ENCODE measurements around the gene BCL2.

The BCL2 gene

DNA sequence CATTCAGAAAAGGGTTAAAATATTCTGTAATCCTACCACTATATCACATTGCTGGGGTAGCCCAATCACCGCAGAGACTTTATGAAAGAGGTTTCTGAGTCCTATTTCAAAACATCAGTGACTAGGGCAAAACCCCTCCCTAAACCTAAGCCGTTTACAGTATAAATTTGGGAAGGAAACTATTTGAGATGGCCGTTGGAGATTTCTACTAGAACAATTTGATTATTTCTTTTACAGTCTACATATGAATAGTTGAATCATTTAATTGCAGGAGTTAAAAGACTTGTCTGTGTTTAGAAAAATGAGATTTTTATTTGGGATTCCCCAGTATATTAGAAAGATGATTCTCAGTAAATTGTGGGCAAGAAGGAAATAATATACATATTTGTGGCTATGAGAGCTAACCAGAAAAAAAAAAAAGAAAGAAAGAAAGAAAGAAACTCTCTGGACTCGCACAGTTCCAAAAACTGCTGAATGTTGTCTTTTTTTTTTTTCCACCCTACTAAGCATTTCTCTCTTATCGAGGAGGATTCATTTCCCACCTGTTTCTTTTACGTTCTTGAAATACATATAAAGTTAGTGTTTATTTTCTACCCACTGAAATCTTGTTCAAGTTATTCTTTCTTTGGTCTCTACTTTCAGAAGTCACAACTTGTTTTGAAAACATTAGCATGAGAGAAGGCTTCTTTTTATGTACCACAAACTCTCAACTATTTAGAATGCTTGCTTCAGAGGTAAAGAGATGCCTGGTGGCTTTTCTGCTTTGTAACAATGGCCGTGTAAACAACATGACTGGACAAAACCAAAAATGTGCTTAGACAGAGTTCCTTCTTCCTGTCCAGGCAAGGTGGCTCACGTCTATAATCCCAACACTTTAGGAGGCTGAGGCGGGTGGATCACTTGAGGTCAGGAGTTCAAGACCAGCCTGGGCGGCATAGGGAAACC is 65.9 kb downstream of the BCL2 start:
- H3K4me2 ChIP-seq = no peak overlapping the region
- TF ChIP-seq Cebpa-rat (IDR thresholded peaks at IDR 0.05) = no peak
- peaks cover 22% of the 10 kb centered on the region; the same call in 1 of the 2 replicates for H4K20me1 ChIP-seq
- H3K36me3 ChIP-seq = peaks cover 91% of the 10 kb centered on the region
- no peak overlapping the region for H3K27ac ChIP-seq
- peaks cover 32% of the 10 kb centered on the region for H3K9me3 ChIP-seq
- no peak overlapping the region for H3K4me3 ChIP-seq
- H3K27me3 ChIP-seq = no peaks in the 10 kb centered on the region
- no peaks in the 10 kb centered on the region for H3K4me1 ChIP-seq
- no peak overlapping the region for H3K9ac ChIP-seq

DNA sequence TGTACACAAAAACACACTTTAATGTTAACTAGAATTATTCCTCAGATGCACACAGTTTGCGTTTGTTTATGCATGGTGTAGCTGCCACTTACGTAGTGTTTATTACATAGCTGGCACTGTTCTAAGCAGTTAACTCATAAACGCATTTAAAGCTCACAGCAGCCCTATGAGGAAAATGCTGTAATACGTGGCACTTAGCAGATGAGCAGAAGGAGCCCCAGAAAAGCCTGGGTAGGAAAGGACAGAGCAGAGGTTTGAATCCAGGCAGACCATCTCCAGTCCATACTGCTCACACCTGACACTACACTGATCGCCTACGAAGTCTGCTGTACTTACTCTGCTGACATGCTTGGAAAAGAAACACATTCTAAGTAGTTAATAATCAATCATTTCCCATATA is 66.6 kb downstream of the BCL2 start:
- no peak overlapping the region for H3K9ac ChIP-seq
- no peak overlapping the region for H3K4me3 ChIP-seq
- no peak overlapping the region for H3K4me2 ChIP-seq
- no peaks in the 10 kb centered on the region for H3K27me3 ChIP-seq
- H3K9me3 ChIP-seq = peaks cover 39% of the 10 kb centered on the region
- no peak overlapping the region for H3K27ac ChIP-seq
- H4K20me1 ChIP-seq = peaks cover 15% of the 10 kb centered on the region; the same call in 1 of the 2 replicates
- no peaks in the 10 kb centered on the region for H3K4me1 ChIP-seq
- no peak for TF ChIP-seq Cebpa-rat (IDR thresholded peaks at IDR 0.05)
- H3K36me3 ChIP-seq = peaks cover 91% of the 10 kb centered on the region

DNA sequence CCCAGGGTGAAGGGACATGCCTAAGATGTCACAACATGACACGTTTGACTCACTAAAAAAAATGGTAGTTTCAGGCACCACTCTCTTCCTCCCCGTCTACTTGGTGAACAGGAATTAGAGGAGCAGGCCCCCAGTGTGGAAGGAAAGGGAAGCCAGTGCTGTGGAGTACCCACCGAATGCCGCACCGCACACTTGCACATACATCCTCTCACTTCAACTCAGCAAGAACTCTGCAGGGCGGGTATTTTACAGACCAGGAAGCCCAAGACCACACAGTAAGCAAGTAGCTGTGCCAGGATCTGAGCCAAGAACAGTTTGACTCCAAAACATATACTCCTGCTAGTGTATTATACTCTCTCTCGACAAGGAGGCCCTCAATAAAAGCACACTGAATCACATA is 69.8 kb downstream of the BCL2 start:
- Histone ChIP-seq H3K9ac (no peak overlapping the region), H3K9me3 (peaks cover 56% of the 10 kb centered on the region), H3K4me2 (no peak overlapping the region), H3K36me3 (peaks cover 91% of the 10 kb centered on the region), H4K20me1 (no peaks in the 10 kb centered on the region), H3K27ac (no peak overlapping the region), H3K4me3 (no peak overlapping the region), H3K27me3 (no peaks in the 10 kb centered on the region), H3K4me1 (peaks cover 18% of the 10 kb centered on the region)
- TF ChIP-seq Cebpa-rat (IDR thresholded peaks at IDR 0.05) = no peak

DNA sequence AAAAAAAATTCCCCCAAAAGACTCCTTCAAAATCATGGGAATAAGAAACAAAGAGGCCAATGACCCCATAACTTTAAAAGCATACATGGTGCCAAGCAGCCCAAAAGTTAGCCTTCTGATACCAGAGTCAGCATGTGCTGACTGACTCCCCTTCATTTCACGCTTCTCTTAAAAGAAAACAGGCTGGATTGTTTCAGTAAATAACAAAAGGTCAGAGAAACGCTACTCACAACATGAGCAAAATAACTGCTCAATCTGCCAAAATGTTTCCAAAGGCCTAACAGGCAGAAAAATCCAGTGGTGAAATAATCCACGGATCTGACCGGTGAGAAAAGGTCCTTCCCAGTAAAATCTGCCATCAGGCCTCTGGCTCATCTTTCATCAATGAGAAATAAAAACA is 71.6 kb downstream of the BCL2 start:
- peaks cover 20% of the 10 kb centered on the region for H3K4me1 ChIP-seq
- peaks cover 42% of the 10 kb centered on the region for H3K9me3 ChIP-seq
- no peaks in the 10 kb centered on the region for H3K27me3 ChIP-seq
- TF ChIP-seq Cebpa-rat (IDR thresholded peaks at IDR 0.05) = no peak
- no peak overlapping the region for H3K4me2 ChIP-seq
- no peak overlapping the region for H3K9ac ChIP-seq
- H4K20me1 ChIP-seq = no peaks in the 10 kb centered on the region
- H3K27ac ChIP-seq = no peak overlapping the region
- no peak overlapping the region for H3K4me3 ChIP-seq
- peaks cover 87% of the 10 kb centered on the region for H3K36me3 ChIP-seq

DNA sequence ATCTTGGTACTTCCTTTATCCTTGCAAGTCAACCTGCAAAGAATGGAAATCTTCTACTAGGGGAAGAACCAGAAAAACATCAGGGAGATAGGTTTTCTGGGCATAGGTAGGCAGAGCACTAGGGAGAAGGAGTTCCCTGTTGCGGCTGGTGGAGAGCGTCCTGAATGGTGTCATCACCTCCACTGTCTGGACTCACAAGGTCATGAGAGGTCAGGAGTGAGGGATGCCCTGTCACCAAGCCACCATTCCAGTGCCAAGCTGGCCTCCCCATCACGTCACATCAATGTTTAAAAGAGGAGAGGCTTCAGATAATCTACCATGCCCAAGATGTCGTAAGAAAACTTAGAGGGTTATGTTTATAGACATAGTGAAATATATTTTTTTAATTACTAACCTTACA is 72.1 kb downstream of the BCL2 start:
- no peak overlapping the region for H3K9ac ChIP-seq
- no peak overlapping the region for H3K27ac ChIP-seq
- peaks cover 20% of the 10 kb centered on the region for H3K4me1 ChIP-seq

DNA sequence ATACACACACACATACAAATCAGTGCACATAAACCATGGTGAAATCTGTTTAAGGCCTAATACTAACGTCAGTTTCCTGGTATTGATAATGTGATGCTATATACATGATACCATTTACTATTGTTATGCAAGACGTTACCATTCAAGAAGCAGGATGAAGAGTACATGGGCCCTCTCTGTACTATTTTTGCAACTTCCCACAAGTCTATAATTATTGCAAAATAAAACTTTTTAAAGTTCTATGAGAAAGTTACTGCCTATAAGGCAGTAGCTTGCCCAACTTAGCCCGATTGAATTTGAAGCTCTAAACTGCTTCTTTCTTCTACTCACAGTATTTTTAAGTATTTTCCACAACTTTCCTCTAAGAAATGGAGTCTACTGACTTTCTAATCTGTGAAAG is 74.0 kb downstream of the BCL2 start:
- no peaks in the 10 kb centered on the region for H3K27me3 ChIP-seq
- H4K20me1 ChIP-seq = 0 out of 2 replicates have a peak, but pooled peaks cover 7% of the 10 kb centered on the region
- no peak overlapping the region for H3K4me2 ChIP-seq
- no peak overlapping the region for H3K27ac ChIP-seq
- TF ChIP-seq Cebpa-rat (IDR thresholded peaks at IDR 0.05) = no peak
- H3K9ac ChIP-seq = no peak overlapping the region
- H3K4me1 ChIP-seq = peaks cover 20% of the 10 kb centered on the region
- H3K36me3 ChIP-seq = peaks cover 95% of the 10 kb centered on the region
- no peak overlapping the region for H3K4me3 ChIP-seq
- H3K9me3 ChIP-seq = peaks cover 38% of the 10 kb centered on the region

More for the DNA sequence above, 72.1 kb downstream of the BCL2 start:
- Histone ChIP-seq H4K20me1 (no peaks in the 10 kb centered on the region), H3K36me3 (peaks cover 87% of the 10 kb centered on the region), H3K4me2 (no peak overlapping the region), H3K4me3 (no peak overlapping the region), H3K27me3 (no peaks in the 10 kb centered on the region), H3K9me3 (peaks cover 38% of the 10 kb centered on the region)
- TF ChIP-seq Cebpa-rat (IDR thresholded peaks at IDR 0.05) = no peak

DNA sequence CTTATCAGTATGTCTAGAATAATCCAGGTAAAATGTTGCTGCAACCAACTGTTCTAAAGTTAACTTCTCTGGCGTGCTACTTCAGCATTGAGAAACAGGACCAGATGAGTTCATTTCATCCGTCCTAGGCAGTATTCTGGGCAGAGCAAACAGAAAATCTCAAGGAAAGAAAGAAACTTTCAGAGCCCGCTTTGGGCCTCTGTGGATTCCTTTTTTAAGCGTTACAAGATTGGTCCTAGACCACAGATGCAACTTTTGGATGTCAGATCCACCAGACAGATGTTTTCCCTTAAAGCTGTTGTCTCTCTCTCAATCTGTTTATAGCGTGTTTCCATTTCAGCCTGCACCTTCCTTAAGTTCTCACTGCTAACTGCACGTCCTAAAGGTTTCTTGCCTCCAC is 75.0 kb downstream of the BCL2 start:
- Histone ChIP-seq H3K4me1 (peaks cover 20% of the 10 kb centered on the region), H4K20me1 (0 out of 2 replicates have a peak, but pooled peaks cover 7% of the 10 kb centered on the region), H3K9me3 (peaks cover 40% of the 10 kb centered on the region), H3K36me3 (peaks cover 95% of the 10 kb centered on the region), H3K27ac (no peak overlapping the region), H3K9ac (no peak overlapping the region), H3K27me3 (no peaks in the 10 kb centered on the region), H3K4me2 (no peak overlapping the region; the same call in 1 of the 2 replicates), H3K4me3 (no peak overlapping the region)
- TF ChIP-seq Cebpa-rat (IDR thresholded peaks at IDR 0.05) = no peak

DNA sequence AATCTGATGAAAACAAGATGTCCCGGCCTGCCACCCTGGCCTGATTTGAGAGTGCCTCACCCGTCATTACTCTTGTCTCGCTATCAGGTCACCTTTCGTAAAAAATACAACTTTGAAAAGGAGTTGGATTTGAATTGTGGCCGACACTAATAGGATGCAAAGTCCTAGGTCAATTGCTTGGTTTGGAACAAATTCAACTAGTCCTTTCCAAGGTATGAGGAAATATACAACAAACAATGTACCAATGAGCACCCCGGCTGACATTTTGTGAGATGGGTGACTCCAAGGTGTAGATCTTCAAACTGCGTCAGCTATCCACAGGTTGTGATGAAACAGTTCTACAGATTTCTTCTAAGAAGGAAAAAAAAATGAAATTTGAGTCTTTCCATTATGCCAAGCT is 77.8 kb downstream of the BCL2 start:
- peaks cover 33% of the 10 kb centered on the region for H3K9me3 ChIP-seq
- no peak overlapping the region for H3K4me2 ChIP-seq
- H3K36me3 ChIP-seq = peaks cover 95% of the 10 kb centered on the region
- peaks cover 20% of the 10 kb centered on the region for H3K4me1 ChIP-seq
- no peak for TF ChIP-seq Cebpa-rat (IDR thresholded peaks at IDR 0.05)
- 0 out of 2 replicates have a peak, but pooled peaks cover 7% of the 10 kb centered on the region for H4K20me1 ChIP-seq
- no peak overlapping the region for H3K9ac ChIP-seq
- H3K27me3 ChIP-seq = no peaks in the 10 kb centered on the region
- H3K27ac ChIP-seq = no peak overlapping the region
- H3K4me3 ChIP-seq = no peak overlapping the region

DNA sequence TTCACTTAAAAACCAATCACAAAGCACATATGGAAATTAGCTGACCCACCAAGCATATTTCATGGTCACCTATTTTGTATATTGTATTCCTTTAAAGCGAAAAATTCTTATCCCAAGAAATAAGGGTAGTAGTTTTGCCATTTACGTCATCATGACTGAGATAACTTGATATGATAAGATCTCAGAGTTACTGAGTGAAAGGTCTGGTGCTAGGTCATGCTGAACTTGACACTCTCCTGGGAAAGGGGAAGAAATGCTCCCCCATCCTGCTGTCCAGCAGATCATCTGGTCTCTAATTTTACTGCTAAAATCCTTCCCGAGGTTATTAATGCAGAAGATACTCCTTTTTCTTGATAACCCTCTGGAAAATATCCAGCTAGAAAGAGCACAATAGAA is 78.3 kb downstream of the BCL2 start:
- H3K4me1 ChIP-seq = peaks cover 15% of the 10 kb centered on the region
- H3K4me2 ChIP-seq = no peak overlapping the region
- H4K20me1 ChIP-seq = 0 out of 2 replicates have a peak, but pooled peaks cover 7% of the 10 kb centered on the region
- H3K27ac ChIP-seq = no peak overlapping the region
- no peak overlapping the region for H3K9ac ChIP-seq
- peaks cover 33% of the 10 kb centered on the region for H3K9me3 ChIP-seq
- H3K36me3 ChIP-seq = peaks cover 95% of the 10 kb centered on the region
- no peak overlapping the region for H3K4me3 ChIP-seq
- no peaks in the 10 kb centered on the region for H3K27me3 ChIP-seq
- no peak for TF ChIP-seq Cebpa-rat (IDR thresholded peaks at IDR 0.05)
